HepG2 (cell line): Measurements from ENCODE around the gene NGRN. TPM values are rescaled to one million over a fixed set of nuclear protein-coding genes. Genes with fewer than 3 reads are reported as not detected.

Source experiments
- ARID5B ChIP-seq: IDR thresholded peaks from 2 replicates; pipeline ENCODE4 v1.4.0; 2020; ENCODE audit warnings: mild to moderate bottlenecking, missing genetic modification reagents
- CCDC6 ChIP-seq: sonication (generic); formaldehyde crosslinking; IDR thresholded peaks from 2 replicates; pipeline ENCODE4 v1.8.1; 2022; ENCODE audit warnings: mild to moderate bottlenecking, missing genetic modification reagents, moderate library complexity
- FOXO1 ChIP-seq: sonication (generic); formaldehyde crosslinking; IDR thresholded peaks from 2 replicates; pipeline ENCODE4 v1.4.0; 2020; ENCODE audit warnings: missing genetic modification reagents
- NFE2L2 ChIP-seq: fragments of 150-350 bp; IDR thresholded peaks from 2 replicates; pipeline ENCODE4 v1.6.1; 2014; ENCODE audit warnings: low read length
- NFKB2 ChIP-seq: sonication (generic); formaldehyde crosslinking; IDR thresholded peaks from 2 replicates; pipeline ENCODE4 v1.4.0; 2020; ENCODE audit warnings: missing genetic modification reagents, borderline replicate concordance
- PHF20 ChIP-seq: sonication (generic); formaldehyde crosslinking; IDR thresholded peaks from 2 replicates; pipeline ENCODE4 v1.5.0; 2020; ENCODE audit warnings: mild to moderate bottlenecking, missing genetic modification reagents
- POLR2G ChIP-seq: fragments of 200-400 bp; formaldehyde crosslinking; IDR thresholded peaks from 2 replicates; pipeline ENCODE4 v1.6.1; 2018; ENCODE audit warnings: mild to moderate bottlenecking, low read depth, low read length, moderate library complexity
- PRDM4 ChIP-seq: sonication (generic); formaldehyde crosslinking; IDR thresholded peaks from 2 replicates; pipeline ENCODE4 v1.9.0; 2021; ENCODE audit warnings: missing genetic modification reagents, borderline replicate concordance
- REXO4 ChIP-seq: sonication (generic); formaldehyde crosslinking; IDR thresholded peaks from 2 replicates; pipeline ENCODE4 v1.8.0; 2022; ENCODE audit warnings: missing genetic modification reagents, mild to moderate bottlenecking, borderline replicate concordance
- SMYD3 ChIP-seq: sonication (generic); formaldehyde crosslinking; IDR thresholded peaks from 2 replicates; pipeline ENCODE4 v1.8.1; 2023; ENCODE audit warnings: mild to moderate bottlenecking, missing genetic modification reagents
- ZBTB3 ChIP-seq: sonication (generic); formaldehyde crosslinking; IDR thresholded peaks from 2 replicates; pipeline ENCODE4 v1.4.0; 2020; ENCODE audit warnings: low read depth, mild to moderate bottlenecking, moderate library complexity, missing genetic modification reagents, borderline replicate concordance
- ZMYM2 ChIP-seq: sonication (generic); formaldehyde crosslinking; IDR thresholded peaks from 2 replicates; pipeline ENCODE4 v1.8.0; 2022; ENCODE audit warnings: mild to moderate bottlenecking, missing genetic modification reagents
- ZNF547 ChIP-seq: sonication (generic); formaldehyde crosslinking; IDR thresholded peaks from 2 replicates; pipeline ENCODE4 v1.5.1; 2020; ENCODE audit warnings: mild to moderate bottlenecking, missing genetic modification reagents
- ZNF616 ChIP-seq: sonication (generic); formaldehyde crosslinking; IDR thresholded peaks from 2 replicates; pipeline ENCODE4 v1.5.0; 2020; ENCODE audit warnings: low read depth, mild to moderate bottlenecking, missing genetic modification reagents
- ZNF879 ChIP-seq: sonication (generic); formaldehyde crosslinking; IDR thresholded peaks from 2 replicates; pipeline ENCODE4 v1.8.1; 2023; ENCODE audit warnings: missing genetic modification reagents
- polyA plus RNA-seq, 8 experiments: library from polyadenylated mRNA; depleted of rRNA in 3 of 8; stranded (reverse) in 7 of 8; unstranded in 1 of 8; fragments of >200 nt; fragmentation: Illumina TruSeq in 4 of 8; extraction: Trizol in 4 of 8; gene quantifications; 2 replicates each; pipeline versions ENCODE4 v1.2.1 to v1.2.3, GENCODE V29; 2011 to 2016; ENCODE audit warnings: low read depth in 4 of 8, missing spikeins in 1 of 8, mixed read lengths in 1 of 8; ENCODE audit not compliant: insufficient read depth in 1 of 8
- total RNA-seq, 5 experiments: library from RNA; depleted of rRNA; stranded (reverse); fragments of >200 nt; fragmentation: Illumina TruSeq; extraction: Trizol; gene quantifications; 2 replicates each; pipeline ENCODE4 v1.2.3, GENCODE V29; 2016; ENCODE audit warnings: low read depth in 1 of 5
- TF ChIP-seq, protein P1 (sequence below): sonication (generic); formaldehyde crosslinking; IDR thresholded peaks from 2 replicates; pipeline ENCODE4 v1.8.0; 2022; ENCODE audit warnings: missing genetic modification reagents, mild to moderate bottlenecking, borderline replicate concordance

Gene NGRN
- total and polyA plus RNA-seq, 2 of the 13 experiments (the other 11 are each of a cell fraction or from before 2014, with no cell fraction given), result 39.8 to 63.7 TPM

GRCh38 chr15:90249203-90249863, 16.1 kb upstream of the NGRN start, which contains the start of gene TTLL13 (continued):
- TF ChIP-seq ZBTB3 (CRISPR knock-in tag), result no peak
- TF ChIP-seq SMYD3 (CRISPR knock-in tag), result no peak
- TF ChIP-seq CCDC6 (CRISPR knock-in tag), result peak; percentile 72; the same call in 1 of the 2 replicates
- TF ChIP-seq ARID5B, result 0 out of 2 replicates have a peak, but pooled peaks have one; percentile 28
- TF ChIP-seq, protein P1, sequence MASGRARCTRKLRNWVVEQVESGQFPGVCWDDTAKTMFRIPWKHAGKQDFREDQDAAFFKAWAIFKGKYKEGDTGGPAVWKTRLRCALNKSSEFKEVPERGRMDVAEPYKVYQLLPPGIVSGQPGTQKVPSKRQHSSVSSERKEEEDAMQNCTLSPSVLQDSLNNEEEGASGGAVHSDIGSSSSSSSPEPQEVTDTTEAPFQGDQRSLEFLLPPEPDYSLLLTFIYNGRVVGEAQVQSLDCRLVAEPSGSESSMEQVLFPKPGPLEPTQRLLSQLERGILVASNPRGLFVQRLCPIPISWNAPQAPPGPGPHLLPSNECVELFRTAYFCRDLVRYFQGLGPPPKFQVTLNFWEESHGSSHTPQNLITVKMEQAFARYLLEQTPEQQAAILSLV (CRISPR knock-in tag), result peak; percentile 80; the same call in 1 of the 2 replicates
- no peak for TF ChIP-seq PRDM4 (CRISPR knock-in tag)
- peak; percentile 48; the same call in 1 of the 2 replicates for TF ChIP-seq ZNF616
- no peak for TF ChIP-seq ZNF879 (CRISPR knock-in tag)
- TF ChIP-seq REXO4 (CRISPR knock-in tag), result no peak
- TF ChIP-seq POLR2G, result peak; percentile 69
- no peak for TF ChIP-seq PHF20 (CRISPR knock-in tag)
- no peak; the same call in 1 of the 2 replicates for TF ChIP-seq ZNF547 (CRISPR knock-in tag)
- TF ChIP-seq NFE2L2, result no peak
- no peak for TF ChIP-seq FOXO1 (CRISPR knock-in tag)
- peak; percentile 69; the same call in 1 of the 2 replicates for TF ChIP-seq ZMYM2 (CRISPR knock-in tag)
- peak; percentile 30; the same call in 1 of the 2 replicates for TF ChIP-seq NFKB2 (CRISPR knock-in tag)
